ENCODE results near the gene CCDC92.

- TF ChIP-seq SREBF2 (IDR thresholded peaks at IDR 0.05) (no peak), ZFP36 (IDR thresholded peaks at IDR 0.05; ENCODE audit: borderline replicate concordance, partially characterized antibody) (no peak), EP300 (IDR thresholded peaks at IDR 0.05) (no peak), RCOR1 (IDR thresholded peaks at IDR 0.05; ENCODE audit: low read depth, low read length) (no peak), SMC3 (IDR thresholded peaks at IDR 0.05) (no peak), MAFK (IDR thresholded peaks at IDR 0.05; ENCODE audit: partially characterized antibody) (no peak), CTCF (IDR thresholded peaks at IDR 0.05) (no peak)
Measured at GRCh38 chr12:123942238-123942653, 30.4 kb downstream of the CCDC92 start.

Measured in A549 (cell line).